HEK293T (cell line): Measurements from ENCODE around the gene ALPK1.
"Not testable (repeated sequence)": the region's sequence is repeated elsewhere in the genome, so short reads cannot be mapped to it uniquely, and the experiment has no call there.

ENCODE experiments used
- CTCF ChIA-PET: fragments of 350-600 bp; formaldehyde crosslinking; extraction: SDS; loops from one replicate; lab custom pipeline; 2021; ENCODE audit warnings: antibody characterized with exemption, inconsistent platforms; lab: Yijun Ruan, JAX
- POLR2A ChIA-PET: fragments of 350-600 bp; formaldehyde crosslinking; extraction: SDS; loops from one replicate; lab custom pipeline; 2020; ENCODE audit warnings: antibody characterized with exemption, inconsistent platforms; lab: Yijun Ruan, JAX
- DNase-seq: peaks from one replicate; pipeline ENCODE4 v3.0.0; 2012; ENCODE audit warnings: mixed read lengths; ENCODE audit errors: extremely low spot score
- ARNT ChIP-seq: fragments of 450-650 bp; IDR thresholded peaks from 2 replicates; pipeline ENCODE4 v1.6.1; 2017; ENCODE audit warnings: mild to moderate bottlenecking
- BHLHE40 ChIP-seq: fragments of 450-650 bp; IDR thresholded peaks from 2 replicates; pipeline ENCODE4 v1.6.1; 2016; ENCODE audit warnings: mild to moderate bottlenecking, moderate library complexity, borderline replicate concordance
- CTBP1 ChIP-seq: fragments of 450-650 bp; IDR thresholded peaks from 2 replicates; pipeline ENCODE4 v1.6.1; 2016; ENCODE audit warnings: borderline replicate concordance
- ELF4 ChIP-seq: fragments of 450-650 bp; IDR thresholded peaks from 2 replicates; pipeline ENCODE4 v1.6.1; 2017; ENCODE audit warnings: antibody characterized with exemption
- FOXA1 ChIP-seq: fragments of 450-650 bp; IDR thresholded peaks from 2 replicates; pipeline ENCODE4 v1.6.1; 2016; ENCODE audit warnings: mild to moderate bottlenecking
- FOXK2 ChIP-seq: fragments of 450-650 bp; IDR thresholded peaks from 2 replicates; pipeline ENCODE4 v1.6.1; 2016; ENCODE audit warnings: mild to moderate bottlenecking
- FOXM1 ChIP-seq: fragments of 450-650 bp; IDR thresholded peaks from 2 replicates; pipeline ENCODE4 v1.6.1; 2017; ENCODE audit warnings: mild to moderate bottlenecking, borderline replicate concordance
- HDGF ChIP-seq: fragments of 450-650 bp; IDR thresholded peaks from 2 replicates; pipeline ENCODE4 v1.6.1; 2017; ENCODE audit warnings: antibody characterized with exemption, borderline replicate concordance
- L3MBTL2 ChIP-seq: fragments of 450-650 bp; conservative IDR thresholded peaks from 2 replicates; pipeline ENCODE4 v1.6.1; 2016; ENCODE audit warnings: mild to moderate bottlenecking
- LEF1 ChIP-seq: fragments of 450-650 bp; IDR thresholded peaks from 2 replicates; pipeline ENCODE4 v1.6.1; 2017; ENCODE audit warnings: mild to moderate bottlenecking, borderline replicate concordance
- NFRKB ChIP-seq: fragments of 450-650 bp; IDR thresholded peaks from 2 replicates; pipeline ENCODE4 v1.6.1; 2016; ENCODE audit warnings: mild to moderate bottlenecking, moderate library complexity
- PKNOX1 ChIP-seq: fragments of 450-650 bp; IDR thresholded peaks from 2 replicates; pipeline ENCODE4 v1.6.1; 2016
- SP1 ChIP-seq: fragments of 450-650 bp; IDR thresholded peaks from 2 replicates; pipeline ENCODE4 v1.6.1; 2017
- SUZ12 ChIP-seq: fragments of 450-650 bp; IDR thresholded peaks from 2 replicates; pipeline ENCODE4 v1.6.1; 2016; ENCODE audit warnings: mild to moderate bottlenecking
- TARDBP ChIP-seq: fragments of 450-650 bp; IDR thresholded peaks from 2 replicates; pipeline ENCODE4 v1.6.1; 2016
- ZNF384 ChIP-seq: fragments of 450-650 bp; IDR thresholded peaks from 2 replicates; pipeline ENCODE4 v1.6.1; 2016

ALPK1 gene

GRCh38 chr4:112451831-112452230 lies 154.7 kb downstream of the ALPK1 start:
- DNase-seq = no peak
- TF ChIP-seq ELF4 (no peak), NFRKB (no peak), L3MBTL2 (no peak), HDGF (no peak), ZNF384 (no peak), SP1 (no peak), LEF1 (no peak), CTBP1 (no peak), FOXK2 (no peak), SUZ12 (no peak), TARDBP (no peak), ARNT (no peak), PKNOX1 (no peak), FOXA1 (no peak), FOXM1 (no peak), BHLHE40 (no peak)
- POLR2A ChIA-PET = no interaction called here
- CTCF ChIA-PET = no interaction called here

GRCh38 chr4:112453321-112453720 lies 156.2 kb downstream of the ALPK1 start:
- no peak for TF ChIP-seq ARNT
- TF ChIP-seq FOXM1 = no peak
- TF ChIP-seq L3MBTL2 = no peak
- TF ChIP-seq FOXK2 = no peak
- ChIA-PET CTCF (no interaction called here), POLR2A (no interaction called here)
- DNase-seq = no peak

- no peak for DNase-seq
- CTCF ChIA-PET = no interaction called here
- POLR2A ChIA-PET = no interaction called here
- TF ChIP-seq ARNT (no peak), FOXK2 (no peak), SP1 (no peak), SUZ12 (no peak), ZNF384 (no peak), HDGF (no peak), BHLHE40 (no peak), LEF1 (no peak), PKNOX1 (no peak), L3MBTL2 (no peak), FOXM1 (no peak), TARDBP (no peak), NFRKB (no peak), ELF4 (no peak), FOXA1 (no peak), CTBP1 (no peak)
Measured at GRCh38 chr4:112472318-112472717, 175.1 kb downstream of the ALPK1 start.

GRCh38 chr4:112473985-112474384 lies 176.8 kb downstream of the ALPK1 start:
- no peak for TF ChIP-seq NFRKB
- no peak for TF ChIP-seq HDGF
- no peak for TF ChIP-seq FOXK2
- no peak for TF ChIP-seq CTBP1
- TF ChIP-seq ARNT = no peak
- TF ChIP-seq SP1 = no peak
- no peak for TF ChIP-seq L3MBTL2
- no peak for TF ChIP-seq FOXA1
- no peak for TF ChIP-seq ZNF384
- no peak for TF ChIP-seq PKNOX1
- no peak for TF ChIP-seq TARDBP
- TF ChIP-seq BHLHE40 = no peak
- no peak for TF ChIP-seq LEF1
- no peak for TF ChIP-seq ELF4
- no peak for TF ChIP-seq FOXM1
- no peak for TF ChIP-seq SUZ12
- CTCF ChIA-PET = no interaction called here
- DNase-seq = no peak
- POLR2A ChIA-PET = no interaction called here

GRCh38 chr4:112485930-112486329 lies 188.8 kb downstream of the ALPK1 start:
- ChIA-PET POLR2A (no interaction called here), CTCF (no interaction called here)
- no peak for DNase-seq
- TF ChIP-seq FOXM1 (no peak), FOXK2 (no peak), ELF4 (no peak), SUZ12 (no peak)

- CTCF ChIA-PET, POLR2A ChIA-PET, DNase-seq: not testable (repeated sequence)
Measured at GRCh38 chr4:112490808-112491207, 193.6 kb downstream of the ALPK1 start.
